ENCODE results near the gene ZBTB48. TPM values are rescaled to one million over a fixed set of nuclear protein-coding genes. Genes with fewer than 3 reads are reported as not detected.
A peak's percentile ranks its signal among the peaks of the same experiment; 100 is the strongest.
"Not testable (repeated sequence)": the region's sequence is repeated elsewhere in the genome, so short reads cannot be mapped to it uniquely, and the experiment has no call there.

ZBTB48 gene
- total and polyA plus RNA-seq, 2 donors from 2014 or later, result 27.1 to 45.5 TPM

DNA sequence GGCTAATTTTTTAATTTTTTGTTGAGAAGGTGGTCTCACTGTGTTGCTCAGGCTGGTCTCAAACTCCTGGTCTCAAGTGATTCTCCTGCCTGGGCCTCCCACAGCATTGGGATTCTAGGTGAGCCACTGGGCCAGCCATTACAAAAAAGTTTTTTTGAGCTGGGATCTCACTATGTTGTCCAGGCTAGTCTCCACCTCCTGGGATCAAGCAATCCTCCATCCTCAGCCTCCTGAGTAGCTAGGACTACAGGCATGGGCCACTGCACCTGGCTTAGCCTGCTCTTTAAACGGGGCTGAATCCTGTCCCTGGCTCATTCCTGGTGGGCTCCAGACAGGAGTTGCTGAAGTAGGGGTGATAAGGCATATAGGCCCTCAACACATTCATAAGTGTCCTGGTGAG lies 22.2 kb upstream of the ZBTB48 start:
- Histone ChIP-seq H3K9me3 (ENCODE audit: control insufficient read depth in 2 of 3, insufficient read depth in 1 of 3, low read length in 3 of 3) (no peaks in the 10 kb centered on the region), H3K36me3 (ENCODE audit: control insufficient read depth in 2 of 3, insufficient read depth in 3 of 3, low read length in 3 of 3) (no peaks in the 10 kb centered on the region), H3K9ac (ENCODE audit: low read length in 3 of 3) (no peak overlapping the region), H3K27ac (ENCODE audit: low read depth in 2 of 2, low read length in 2 of 2) (no peak overlapping the region), H3K4me1 (ENCODE audit: control insufficient read depth in 2 of 3, insufficient read depth in 2 of 3, low read depth in 1 of 3, low read length in 3 of 3) (peaks cover 0 to 8% (median 7%) of the 10 kb centered on the region in 3 donors), H3K27me3 (ENCODE audit: control insufficient read depth, insufficient read depth, low read length) (no peaks in the 10 kb centered on the region), H3K4me3 (ENCODE audit: low read length in 3 of 3) (no peak overlapping the region)
- intact Hi-C loops (cut with DNase I), result no loop called here
- FAIRE-seq (no peak), DNase-seq (peak in 1 of 5 donors; percentile 29)
- TF ChIP-seq CTCF (IDR thresholded peaks at IDR 0.05; ENCODE audit: borderline replicate concordance, extremely low read depth, insufficient read depth), result no peak

GRCh38 chr1:6559161-6559560 lies 20.6 kb upstream of the ZBTB48 start:
- H3K9me3 ChIP-seq (ENCODE audit: control insufficient read depth in 2 of 3, insufficient read depth in 1 of 3, low read length in 3 of 3); H3K27ac ChIP-seq (ENCODE audit: low read depth in 2 of 2, low read length in 2 of 2); H3K36me3 ChIP-seq (ENCODE audit: control insufficient read depth in 2 of 3, insufficient read depth in 3 of 3, low read length in 3 of 3); DNase-seq; H3K9ac ChIP-seq (ENCODE audit: low read length in 3 of 3); FAIRE-seq; intact Hi-C loops (cut with DNase I); H3K27me3 ChIP-seq (ENCODE audit: control insufficient read depth, insufficient read depth, low read length); H3K4me1 ChIP-seq (ENCODE audit: control insufficient read depth in 2 of 3, insufficient read depth in 2 of 3, low read depth in 1 of 3, low read length in 3 of 3); H3K4me3 ChIP-seq (ENCODE audit: low read length in 3 of 3): not testable (repeated sequence)

DNA sequence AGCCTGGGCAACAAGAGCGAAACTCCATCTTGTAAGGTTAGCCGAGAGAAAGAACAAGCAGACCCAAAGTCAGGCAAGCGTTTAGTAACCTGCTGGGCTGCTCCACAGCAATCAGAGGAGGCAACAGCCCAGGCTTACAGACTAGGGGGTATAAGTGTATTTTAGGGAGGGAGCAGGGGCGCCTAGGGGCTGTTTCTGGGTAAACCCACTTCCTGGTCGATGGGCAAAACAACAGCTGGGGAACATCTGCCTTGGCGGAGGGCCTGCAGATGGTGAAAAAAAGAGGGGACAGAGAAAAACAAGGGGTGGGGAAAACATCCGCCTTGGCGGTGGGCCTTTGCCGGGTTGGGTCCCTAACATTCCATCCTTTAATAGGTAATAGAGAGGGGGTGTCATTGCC lies 19.5 kb upstream of the ZBTB48 start:
- Histone ChIP-seq H3K4me3 (ENCODE audit: low read length in 3 of 3) (no peak overlapping the region), H3K36me3 (ENCODE audit: control insufficient read depth in 2 of 3, insufficient read depth in 3 of 3, low read length in 3 of 3) (no peaks in the 10 kb centered on the region), H3K9ac (ENCODE audit: low read length in 3 of 3) (no peak overlapping the region), H3K27me3 (ENCODE audit: control insufficient read depth, insufficient read depth, low read length) (no peaks in the 10 kb centered on the region), H3K9me3 (ENCODE audit: control insufficient read depth in 2 of 3, insufficient read depth in 1 of 3, low read length in 3 of 3) (no peaks in the 10 kb centered on the region), H3K27ac (ENCODE audit: low read depth in 2 of 2, low read length in 2 of 2) (no peak overlapping the region), H3K4me1 (ENCODE audit: control insufficient read depth in 2 of 3, insufficient read depth in 2 of 3, low read depth in 1 of 3, low read length in 3 of 3) (no peaks in the 10 kb centered on the region)
- no peak for TF ChIP-seq CTCF (IDR thresholded peaks at IDR 0.05; ENCODE audit: borderline replicate concordance, extremely low read depth, insufficient read depth)
- DNase-seq, result peak in 1 of 5 donors; percentile 26
- intact Hi-C loops (cut with DNase I), result no loop called here
- no peak for FAIRE-seq

GRCh38 chr1:6569033-6569432 lies 10.8 kb upstream of the ZBTB48 start:
- H3K4me1 ChIP-seq (ENCODE audit: control insufficient read depth in 2 of 3, insufficient read depth in 2 of 3, low read depth in 1 of 3, low read length in 3 of 3), result no peaks in the 10 kb centered on the region
- no peaks in the 10 kb centered on the region for H3K27me3 ChIP-seq (ENCODE audit: control insufficient read depth, insufficient read depth, low read length)
- peaks cover 0 to 2% (median 0%) of the 10 kb centered on the region in 3 donors for H3K9me3 ChIP-seq (ENCODE audit: control insufficient read depth in 2 of 3, insufficient read depth in 1 of 3, low read length in 3 of 3)
- intact Hi-C loops (cut with DNase I), result no loop called here
- DNase-seq (no peak), FAIRE-seq (no peak)
- no peak overlapping the region for H3K4me3 ChIP-seq (ENCODE audit: low read length in 3 of 3)
- H3K9ac ChIP-seq (ENCODE audit: low read length in 3 of 3), result no peak overlapping the region
- H3K27ac ChIP-seq (ENCODE audit: low read depth in 2 of 2, low read length in 2 of 2), result no peak overlapping the region
- H3K36me3 ChIP-seq (ENCODE audit: control insufficient read depth in 2 of 3, insufficient read depth in 3 of 3, low read length in 3 of 3), result no peaks in the 10 kb centered on the region
- TF ChIP-seq CTCF (IDR thresholded peaks at IDR 0.05; ENCODE audit: borderline replicate concordance, extremely low read depth, insufficient read depth), result no peak

Measured in kidney (tissue), 14 donors.